NCI-H1048 (cell line): ENCODE results near the gene AACS.
"Not testable (repeated sequence)": the region's sequence is repeated elsewhere in the genome, so short reads cannot be mapped to it uniquely, and the experiment has no call there.

Source experiments
- DNase-seq: peaks from one replicate; lab custom pipeline; 2025; lab: John Stamatoyannopoulos, UW

Gene AACS

GRCh38 chr12:125065021-125065918, at the start of gene AACS:
TSS of gene AACS (plus strand) at chr12:125065435. CDS start at chr12:125065585, 150 bp downstream.
- DNase-seq: peak; percentile 33

GRCh38 chr12:125015680-125016310, 49.4 kb upstream of the AACS start:
- DNase-seq: no peak

- DNase-seq: no peak
These were observed 47.4 kb upstream of the AACS start for GRCh38 chr12:125017801-125018200.

GRCh38 chr12:125018356-125018755, 46.9 kb upstream of the AACS start:
- DNase-seq: no peak

- no peak for DNase-seq
These were observed 44.1 kb upstream of the AACS start for GRCh38 chr12:125021096-125021495.

GRCh38 chr12:125021771-125022170, 43.5 kb upstream of the AACS start:
- DNase-seq: no peak

GRCh38 chr12:125023065-125023464, 42.2 kb upstream of the AACS start:
- no peak for DNase-seq

- DNase-seq: no peak
These were observed 40.2 kb upstream of the AACS start for GRCh38 chr12:125024949-125025563.

GRCh38 chr12:125025606-125026235, 39.5 kb upstream of the AACS start:
- no peak for DNase-seq

GRCh38 chr12:125028106-125028505, 37.1 kb upstream of the AACS start:
- no peak for DNase-seq

GRCh38 chr12:125029761-125030358, 35.4 kb upstream of the AACS start:
- no peak for DNase-seq

- DNase-seq: not testable (repeated sequence)
These were observed 33.8 kb upstream of the AACS start for GRCh38 chr12:125031471-125031870.

GRCh38 chr12:125032466-125033152, 32.6 kb upstream of the AACS start:
- DNase-seq: no peak

- DNase-seq: no peak
These were observed 31.9 kb upstream of the AACS start for GRCh38 chr12:125033288-125033687.

- no peak for DNase-seq
These were observed 26.1 kb upstream of the AACS start for GRCh38 chr12:125038976-125039625.

- DNase-seq: no peak
These were observed 16.2 kb upstream of the AACS start for GRCh38 chr12:125049093-125049458.

GRCh38 chr12:125050446-125050845, 14.8 kb upstream of the AACS start:
- DNase-seq: no peak

GRCh38 chr12:125050868-125051267, 14.4 kb upstream of the AACS start:
- DNase-seq: no peak

- DNase-seq: no peak
These were observed 11.4 kb upstream of the AACS start for GRCh38 chr12:125053821-125054220.

GRCh38 chr12:125055591-125055990, 9.6 kb upstream of the AACS start:
- no peak for DNase-seq

GRCh38 chr12:125056306-125056705, 8.9 kb upstream of the AACS start:
- no peak for DNase-seq
